WTC11 (cell line): Measurements from ENCODE around the gene CTXN1.

ENCODE experiments used
- ELF4 ChIP-seq: sonication (generic); formaldehyde crosslinking; IDR thresholded peaks from 2 replicates; pipeline ENCODE4 v1.8.1; 2022; ENCODE audit warnings: low read depth, mild to moderate bottlenecking, moderate library complexity, missing genetic modification reagents
- FOXJ3 ChIP-seq: sonication (generic); formaldehyde crosslinking; IDR thresholded peaks from 2 replicates; pipeline ENCODE4 v1.9.0; 2021; ENCODE audit warnings: missing genetic modification reagents, mild to moderate bottlenecking, borderline replicate concordance
- JUN ChIP-seq: sonication (generic); formaldehyde crosslinking; IDR thresholded peaks from 2 replicates; pipeline ENCODE4 v1.8.0; 2023; ENCODE audit warnings: mild to moderate bottlenecking, missing genetic modification reagents
- NFYB ChIP-seq: sonication (generic); formaldehyde crosslinking; conservative IDR thresholded peaks from 2 replicates; pipeline ENCODE4 v1.8.0; 2022; ENCODE audit warnings: low read depth, missing genetic modification reagents
- ZBTB21 ChIP-seq: sonication (generic); formaldehyde crosslinking; IDR thresholded peaks from 2 replicates; pipeline ENCODE4 v1.8.1; 2023; ENCODE audit warnings: mild to moderate bottlenecking, missing genetic modification reagents, borderline replicate concordance
- TF ChIP-seq, protein P1 (sequence below): sonication (generic); formaldehyde crosslinking; IDR thresholded peaks from 2 replicates; pipeline ENCODE4 v1.8.0; 2023; ENCODE audit warnings: mild to moderate bottlenecking, missing genetic modification reagents
- TF ChIP-seq, protein P2 (sequence below): sonication (generic); formaldehyde crosslinking; IDR thresholded peaks from 2 replicates; pipeline ENCODE4 v1.8.0; 2022; ENCODE audit warnings: missing genetic modification reagents
- TF ChIP-seq, protein P3 (sequence below): fragments of 200-600 bp; IDR thresholded peaks from 2 replicates; pipeline ENCODE4 v1.8.0; 2022; ENCODE audit warnings: antibody characterized with exemption
- TF ChIP-seq, protein P4 (sequence below): sonication (generic); formaldehyde crosslinking; IDR thresholded peaks from 2 replicates; pipeline ENCODE4 v1.8.1; 2022; ENCODE audit warnings: low read depth, missing genetic modification reagents, borderline replicate concordance
- TF ChIP-seq, protein P5 (sequence below): fragments of 250-450 bp; sonication (Bioruptor Pico); IDR thresholded peaks from 2 replicates; pipeline ENCODE4 v2.1.2; 2022; ENCODE audit warnings: mild to moderate bottlenecking, moderate library complexity
- TF ChIP-seq, protein P6 (sequence below): sonication (generic); formaldehyde crosslinking; IDR thresholded peaks from 2 replicates; pipeline ENCODE4 v1.8.0; 2022; ENCODE audit warnings: mild to moderate bottlenecking, missing genetic modification reagents
- TF ChIP-seq, protein P7 (sequence below): sonication (generic); formaldehyde crosslinking; conservative IDR thresholded peaks from 2 replicates; pipeline ENCODE4 v1.8.1; 2022; ENCODE audit warnings: mild to moderate bottlenecking, missing genetic modification reagents

DNA sequence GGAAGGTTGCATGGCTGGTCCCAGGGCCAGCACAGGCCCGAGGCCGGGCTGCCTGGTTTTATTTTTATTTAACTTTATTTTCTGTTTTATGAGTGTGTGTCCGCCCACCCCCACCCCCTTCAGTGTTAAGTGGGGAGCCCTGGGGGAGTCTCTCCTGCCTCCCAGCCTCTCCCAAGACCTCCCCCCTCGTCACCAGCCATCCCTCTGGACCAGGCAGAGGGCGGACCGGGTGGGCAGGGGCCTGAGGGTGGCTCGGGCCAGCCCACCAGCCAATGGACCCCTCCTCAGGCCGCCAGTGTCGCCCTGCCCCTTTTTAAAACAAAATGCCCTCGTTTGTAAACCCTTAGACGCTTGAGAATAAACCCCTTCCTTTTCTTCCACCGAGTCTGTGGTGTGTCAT lies 11.8 kb downstream of the CTXN1 start:
- TF ChIP-seq, protein P1, sequence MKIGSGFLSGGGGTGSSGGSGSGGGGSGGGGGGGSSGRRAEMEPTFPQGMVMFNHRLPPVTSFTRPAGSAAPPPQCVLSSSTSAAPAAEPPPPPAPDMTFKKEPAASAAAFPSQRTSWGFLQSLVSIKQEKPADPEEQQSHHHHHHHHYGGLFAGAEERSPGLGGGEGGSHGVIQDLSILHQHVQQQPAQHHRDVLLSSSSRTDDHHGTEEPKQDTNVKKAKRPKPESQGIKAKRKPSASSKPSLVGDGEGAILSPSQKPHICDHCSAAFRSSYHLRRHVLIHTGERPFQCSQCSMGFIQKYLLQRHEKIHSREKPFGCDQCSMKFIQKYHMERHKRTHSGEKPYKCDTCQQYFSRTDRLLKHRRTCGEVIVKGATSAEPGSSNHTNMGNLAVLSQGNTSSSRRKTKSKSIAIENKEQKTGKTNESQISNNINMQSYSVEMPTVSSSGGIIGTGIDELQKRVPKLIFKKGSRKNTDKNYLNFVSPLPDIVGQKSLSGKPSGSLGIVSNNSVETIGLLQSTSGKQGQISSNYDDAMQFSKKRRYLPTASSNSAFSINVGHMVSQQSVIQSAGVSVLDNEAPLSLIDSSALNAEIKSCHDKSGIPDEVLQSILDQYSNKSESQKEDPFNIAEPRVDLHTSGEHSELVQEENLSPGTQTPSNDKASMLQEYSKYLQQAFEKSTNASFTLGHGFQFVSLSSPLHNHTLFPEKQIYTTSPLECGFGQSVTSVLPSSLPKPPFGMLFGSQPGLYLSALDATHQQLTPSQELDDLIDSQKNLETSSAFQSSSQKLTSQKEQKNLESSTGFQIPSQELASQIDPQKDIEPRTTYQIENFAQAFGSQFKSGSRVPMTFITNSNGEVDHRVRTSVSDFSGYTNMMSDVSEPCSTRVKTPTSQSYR (CRISPR knock-in tag), result no peak
- TF ChIP-seq, protein P2, sequence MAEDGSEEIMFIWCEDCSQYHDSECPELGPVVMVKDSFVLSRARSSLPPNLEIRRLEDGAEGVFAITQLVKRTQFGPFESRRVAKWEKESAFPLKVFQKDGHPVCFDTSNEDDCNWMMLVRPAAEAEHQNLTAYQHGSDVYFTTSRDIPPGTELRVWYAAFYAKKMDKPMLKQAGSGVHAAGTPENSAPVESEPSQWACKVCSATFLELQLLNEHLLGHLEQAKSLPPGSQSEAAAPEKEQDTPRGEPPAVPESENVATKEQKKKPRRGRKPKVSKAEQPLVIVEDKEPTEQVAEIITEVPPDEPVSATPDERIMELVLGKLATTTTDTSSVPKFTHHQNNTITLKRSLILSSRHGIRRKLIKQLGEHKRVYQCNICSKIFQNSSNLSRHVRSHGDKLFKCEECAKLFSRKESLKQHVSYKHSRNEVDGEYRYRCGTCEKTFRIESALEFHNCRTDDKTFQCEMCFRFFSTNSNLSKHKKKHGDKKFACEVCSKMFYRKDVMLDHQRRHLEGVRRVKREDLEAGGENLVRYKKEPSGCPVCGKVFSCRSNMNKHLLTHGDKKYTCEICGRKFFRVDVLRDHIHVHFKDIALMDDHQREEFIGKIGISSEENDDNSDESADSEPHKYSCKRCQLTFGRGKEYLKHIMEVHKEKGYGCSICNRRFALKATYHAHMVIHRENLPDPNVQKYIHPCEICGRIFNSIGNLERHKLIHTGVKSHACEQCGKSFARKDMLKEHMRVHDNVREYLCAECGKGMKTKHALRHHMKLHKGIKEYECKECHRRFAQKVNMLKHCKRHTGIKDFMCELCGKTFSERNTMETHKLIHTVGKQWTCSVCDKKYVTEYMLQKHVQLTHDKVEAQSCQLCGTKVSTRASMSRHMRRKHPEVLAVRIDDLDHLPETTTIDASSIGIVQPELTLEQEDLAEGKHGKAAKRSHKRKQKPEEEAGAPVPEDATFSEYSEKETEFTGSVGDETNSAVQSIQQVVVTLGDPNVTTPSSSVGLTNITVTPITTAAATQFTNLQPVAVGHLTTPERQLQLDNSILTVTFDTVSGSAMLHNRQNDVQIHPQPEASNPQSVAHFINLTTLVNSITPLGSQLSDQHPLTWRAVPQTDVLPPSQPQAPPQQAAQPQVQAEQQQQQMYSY, result no peak
- no peak for TF ChIP-seq JUN (CRISPR knock-in tag)
- TF ChIP-seq, protein P3, sequence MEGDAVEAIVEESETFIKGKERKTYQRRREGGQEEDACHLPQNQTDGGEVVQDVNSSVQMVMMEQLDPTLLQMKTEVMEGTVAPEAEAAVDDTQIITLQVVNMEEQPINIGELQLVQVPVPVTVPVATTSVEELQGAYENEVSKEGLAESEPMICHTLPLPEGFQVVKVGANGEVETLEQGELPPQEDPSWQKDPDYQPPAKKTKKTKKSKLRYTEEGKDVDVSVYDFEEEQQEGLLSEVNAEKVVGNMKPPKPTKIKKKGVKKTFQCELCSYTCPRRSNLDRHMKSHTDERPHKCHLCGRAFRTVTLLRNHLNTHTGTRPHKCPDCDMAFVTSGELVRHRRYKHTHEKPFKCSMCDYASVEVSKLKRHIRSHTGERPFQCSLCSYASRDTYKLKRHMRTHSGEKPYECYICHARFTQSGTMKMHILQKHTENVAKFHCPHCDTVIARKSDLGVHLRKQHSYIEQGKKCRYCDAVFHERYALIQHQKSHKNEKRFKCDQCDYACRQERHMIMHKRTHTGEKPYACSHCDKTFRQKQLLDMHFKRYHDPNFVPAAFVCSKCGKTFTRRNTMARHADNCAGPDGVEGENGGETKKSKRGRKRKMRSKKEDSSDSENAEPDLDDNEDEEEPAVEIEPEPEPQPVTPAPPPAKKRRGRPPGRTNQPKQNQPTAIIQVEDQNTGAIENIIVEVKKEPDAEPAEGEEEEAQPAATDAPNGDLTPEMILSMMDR, result no peak
- TF ChIP-seq ZBTB21 (CRISPR knock-in tag), result no peak
- TF ChIP-seq, protein P4, sequence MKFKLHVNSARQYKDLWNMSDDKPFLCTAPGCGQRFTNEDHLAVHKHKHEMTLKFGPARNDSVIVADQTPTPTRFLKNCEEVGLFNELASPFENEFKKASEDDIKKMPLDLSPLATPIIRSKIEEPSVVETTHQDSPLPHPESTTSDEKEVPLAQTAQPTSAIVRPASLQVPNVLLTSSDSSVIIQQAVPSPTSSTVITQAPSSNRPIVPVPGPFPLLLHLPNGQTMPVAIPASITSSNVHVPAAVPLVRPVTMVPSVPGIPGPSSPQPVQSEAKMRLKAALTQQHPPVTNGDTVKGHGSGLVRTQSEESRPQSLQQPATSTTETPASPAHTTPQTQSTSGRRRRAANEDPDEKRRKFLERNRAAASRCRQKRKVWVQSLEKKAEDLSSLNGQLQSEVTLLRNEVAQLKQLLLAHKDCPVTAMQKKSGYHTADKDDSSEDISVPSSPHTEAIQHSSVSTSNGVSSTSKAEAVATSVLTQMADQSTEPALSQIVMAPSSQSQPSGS (CRISPR knock-in tag), result no peak
- TF ChIP-seq FOXJ3 (CRISPR knock-in tag), result no peak
- TF ChIP-seq, protein P5, sequence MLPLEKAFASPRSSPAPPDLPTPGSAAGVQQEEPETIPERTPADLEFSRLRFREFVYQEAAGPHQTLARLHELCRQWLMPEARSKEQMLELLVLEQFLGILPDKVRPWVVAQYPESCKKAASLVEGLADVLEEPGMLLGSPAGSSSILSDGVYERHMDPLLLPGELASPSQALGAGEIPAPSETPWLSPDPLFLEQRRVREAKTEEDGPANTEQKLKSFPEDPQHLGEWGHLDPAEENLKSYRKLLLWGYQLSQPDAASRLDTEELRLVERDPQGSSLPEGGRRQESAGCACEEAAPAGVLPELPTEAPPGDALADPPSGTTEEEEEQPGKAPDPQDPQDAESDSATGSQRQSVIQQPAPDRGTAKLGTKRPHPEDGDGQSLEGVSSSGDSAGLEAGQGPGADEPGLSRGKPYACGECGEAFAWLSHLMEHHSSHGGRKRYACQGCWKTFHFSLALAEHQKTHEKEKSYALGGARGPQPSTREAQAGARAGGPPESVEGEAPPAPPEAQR (CRISPR knock-in tag), result no peak
- TF ChIP-seq, protein P6, sequence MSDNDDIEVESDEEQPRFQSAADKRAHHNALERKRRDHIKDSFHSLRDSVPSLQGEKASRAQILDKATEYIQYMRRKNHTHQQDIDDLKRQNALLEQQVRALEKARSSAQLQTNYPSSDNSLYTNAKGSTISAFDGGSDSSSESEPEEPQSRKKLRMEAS, result no peak
- TF ChIP-seq ELF4, result no peak
- TF ChIP-seq, protein P7, sequence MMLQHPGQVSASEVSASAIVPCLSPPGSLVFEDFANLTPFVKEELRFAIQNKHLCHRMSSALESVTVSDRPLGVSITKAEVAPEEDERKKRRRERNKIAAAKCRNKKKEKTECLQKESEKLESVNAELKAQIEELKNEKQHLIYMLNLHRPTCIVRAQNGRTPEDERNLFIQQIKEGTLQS (CRISPR knock-in tag), result no peak
- TF ChIP-seq NFYB (CRISPR knock-in tag), result no peak
